ENCODE measurements around the gene C3orf70. TPM values are rescaled to one million over a fixed set of nuclear protein-coding genes. Genes with fewer than 3 reads are reported as not detected.

C3orf70 gene
- total RNA-seq, 1 experiment from 2014 or later: not detected

DNA sequence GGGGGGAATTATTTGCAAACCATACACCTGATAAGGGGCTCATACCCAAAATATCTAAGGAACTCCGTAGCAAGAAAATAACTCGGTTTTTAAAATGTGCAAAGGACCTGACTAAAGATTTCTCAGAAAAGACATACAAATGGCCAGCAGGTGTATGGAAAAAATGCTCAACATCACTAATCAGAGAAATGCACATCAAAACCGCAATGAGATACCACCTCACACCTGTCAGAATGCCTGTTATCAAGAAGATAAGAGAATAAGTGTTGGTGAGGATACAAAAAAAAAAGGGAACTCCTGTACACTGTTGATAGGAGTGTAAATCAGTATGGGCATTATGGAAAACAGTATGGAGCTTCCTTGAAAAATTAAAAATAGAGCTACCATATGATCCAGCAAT lies 89.4 kb downstream of the C3orf70 start:
- Histone ChIP-seq H3K9ac (ENCODE audit: low read length) (no peak overlapping the region), H3K79me2 (ENCODE audit: low read length) (no peaks in the 10 kb centered on the region), H4K20me1 (ENCODE audit: insufficient read depth, low read depth, low read length) (no peaks in the 10 kb centered on the region), H3K9me3 (ENCODE audit: low read length) (no peaks in the 10 kb centered on the region), H3K4me3 (ENCODE audit: low read length) (no peak overlapping the region), H3K36me3 (ENCODE audit: insufficient read depth, low read length) (no peaks in the 10 kb centered on the region), H3K27me3 (ENCODE audit: low read length) (no peaks in the 10 kb centered on the region), H3K4me2 (ENCODE audit: low read depth, low read length, poor library complexity, severe bottlenecking) (no peak overlapping the region), H2AFZ (ENCODE audit: low read length) (no peak overlapping the region), H3K27ac (ENCODE audit: low read length) (no peak overlapping the region), H3K9me2 (replicated peaks; ENCODE audit: insufficient read depth, low read length) (no peaks in the 10 kb centered on the region), H3K4me1 (ENCODE audit: low read length) (no peaks in the 10 kb centered on the region)
- no peak for DNase-seq

DNA sequence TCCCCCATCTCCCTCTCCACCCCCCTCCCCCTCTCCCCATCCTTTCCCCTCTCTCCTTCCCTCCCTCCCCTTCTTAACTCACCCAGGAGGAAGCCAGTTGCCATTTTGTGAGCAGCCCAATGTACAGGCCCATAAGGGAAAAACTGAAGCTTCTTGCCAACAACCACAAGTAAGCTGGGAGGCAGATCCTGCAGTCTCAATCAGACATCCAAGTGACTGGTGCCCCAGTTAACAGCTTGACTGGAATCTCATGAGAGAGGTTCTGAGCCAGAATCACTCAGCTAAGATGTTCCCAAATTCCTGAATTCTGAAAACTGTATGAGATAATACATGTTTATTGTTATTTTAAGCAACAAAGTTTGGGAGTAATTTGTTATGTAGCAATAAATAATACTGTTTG lies 90.7 kb downstream of the C3orf70 start:
- no peaks in the 10 kb centered on the region for H3K79me2 ChIP-seq (ENCODE audit: low read length)
- no peaks in the 10 kb centered on the region for H3K36me3 ChIP-seq (ENCODE audit: insufficient read depth, low read length)
- no peaks in the 10 kb centered on the region for H3K9me2 ChIP-seq (replicated peaks; ENCODE audit: insufficient read depth, low read length)
- H3K4me3 ChIP-seq (ENCODE audit: low read length): no peak overlapping the region
- no peaks in the 10 kb centered on the region for H3K4me1 ChIP-seq (ENCODE audit: low read length)
- no peaks in the 10 kb centered on the region for H3K27me3 ChIP-seq (ENCODE audit: low read length)
- no peaks in the 10 kb centered on the region for H4K20me1 ChIP-seq (ENCODE audit: insufficient read depth, low read depth, low read length)
- H3K4me2 ChIP-seq (ENCODE audit: low read depth, low read length, poor library complexity, severe bottlenecking): no peak overlapping the region
- H3K27ac ChIP-seq (ENCODE audit: low read length): no peak overlapping the region
- no peaks in the 10 kb centered on the region for H3K9me3 ChIP-seq (ENCODE audit: low read length)
- no peak for DNase-seq
- no peak overlapping the region for H2AFZ ChIP-seq (ENCODE audit: low read length)
- no peak overlapping the region for H3K9ac ChIP-seq (ENCODE audit: low read length)

DNA sequence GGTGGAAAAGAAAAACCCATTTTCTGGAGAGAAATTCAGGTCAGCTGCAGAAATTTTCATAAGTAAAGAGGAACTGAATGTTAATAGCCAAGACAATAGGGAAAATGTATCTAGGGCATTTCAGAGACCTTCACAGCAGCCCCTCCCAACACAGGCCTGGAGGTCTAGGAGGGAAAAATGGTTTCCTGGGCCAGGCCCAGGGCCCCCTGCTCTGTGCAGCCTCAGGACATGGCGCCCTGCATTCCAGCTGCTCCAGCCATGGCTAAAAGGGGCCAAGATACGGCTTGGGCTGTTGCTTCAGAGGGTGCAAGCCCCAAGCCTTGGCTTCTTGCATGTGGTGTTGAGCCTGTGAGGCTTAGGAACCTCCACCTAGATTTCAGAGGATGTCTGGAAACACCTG lies 92.2 kb downstream of the C3orf70 start:
- Histone ChIP-seq H3K36me3 (ENCODE audit: insufficient read depth, low read length) (peaks cover 5% of the 10 kb centered on the region; the same call in 1 of the 2 replicates), H3K27ac (ENCODE audit: low read length) (no peak overlapping the region), H3K27me3 (ENCODE audit: low read length) (no peaks in the 10 kb centered on the region), H3K9me2 (replicated peaks; ENCODE audit: insufficient read depth, low read length) (no peaks in the 10 kb centered on the region), H3K79me2 (ENCODE audit: low read length) (no peaks in the 10 kb centered on the region), H3K9ac (ENCODE audit: low read length) (no peak overlapping the region), H3K4me2 (ENCODE audit: low read depth, low read length, poor library complexity, severe bottlenecking) (no peak overlapping the region), H4K20me1 (ENCODE audit: insufficient read depth, low read depth, low read length) (no peaks in the 10 kb centered on the region), H3K4me1 (ENCODE audit: low read length) (no peaks in the 10 kb centered on the region), H2AFZ (ENCODE audit: low read length) (no peak overlapping the region), H3K4me3 (ENCODE audit: low read length) (no peak overlapping the region), H3K9me3 (ENCODE audit: low read length) (no peaks in the 10 kb centered on the region)
- no peak for DNase-seq

DNA sequence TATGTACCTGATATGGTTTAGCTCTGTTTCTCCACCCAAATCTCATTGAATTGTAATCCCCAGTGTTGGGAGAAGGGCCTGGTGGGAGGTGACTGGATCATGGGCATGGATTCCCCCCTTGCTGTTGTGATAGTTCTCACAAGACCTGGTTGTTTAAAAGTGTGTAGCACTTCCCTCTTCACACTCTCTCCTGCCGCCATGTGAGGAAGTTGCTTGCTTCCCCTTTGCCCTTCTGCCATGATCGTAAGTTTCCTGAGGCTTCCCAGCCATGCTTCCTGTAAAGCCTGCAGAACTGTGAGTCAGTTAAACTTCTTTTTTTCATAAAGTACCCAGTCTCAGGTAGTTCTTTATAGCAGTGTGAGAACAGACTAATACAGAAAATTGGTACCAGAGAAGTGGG lies 93.1 kb downstream of the C3orf70 start:
- Histone ChIP-seq H3K79me2 (ENCODE audit: low read length) (no peaks in the 10 kb centered on the region), H3K9me2 (replicated peaks; ENCODE audit: insufficient read depth, low read length) (no peaks in the 10 kb centered on the region), H3K9me3 (ENCODE audit: low read length) (no peaks in the 10 kb centered on the region), H3K9ac (ENCODE audit: low read length) (no peak overlapping the region), H3K4me1 (ENCODE audit: low read length) (no peaks in the 10 kb centered on the region), H3K27ac (ENCODE audit: low read length) (no peak overlapping the region), H3K4me3 (ENCODE audit: low read length) (no peak overlapping the region), H2AFZ (ENCODE audit: low read length) (no peak overlapping the region), H3K27me3 (ENCODE audit: low read length) (no peaks in the 10 kb centered on the region), H4K20me1 (ENCODE audit: insufficient read depth, low read depth, low read length) (no peaks in the 10 kb centered on the region), H3K4me2 (ENCODE audit: low read depth, low read length, poor library complexity, severe bottlenecking) (no peak overlapping the region), H3K36me3 (ENCODE audit: insufficient read depth, low read length) (peaks cover 13% of the 10 kb centered on the region)
- no peak for DNase-seq

DNA sequence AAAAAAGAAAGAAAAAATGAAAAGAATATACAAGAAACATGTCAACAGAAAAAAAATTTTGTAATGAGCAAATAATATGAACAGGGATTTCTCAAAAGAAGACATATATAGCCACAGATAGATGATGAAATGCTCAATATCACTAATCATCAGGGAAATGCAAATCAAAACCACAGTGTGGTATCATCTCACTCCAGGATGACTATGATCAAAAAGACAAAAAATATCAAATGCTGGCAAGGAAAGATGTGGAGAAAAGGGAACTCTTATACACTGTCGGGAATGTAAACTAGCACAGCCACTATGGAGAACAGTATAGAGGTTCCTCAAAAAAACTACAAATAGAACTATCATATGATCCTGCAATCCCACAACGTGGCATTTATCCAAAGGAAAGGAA lies 94.1 kb downstream of the C3orf70 start:
- Histone ChIP-seq H3K9ac (ENCODE audit: low read length) (no peak overlapping the region), H3K79me2 (ENCODE audit: low read length) (no peaks in the 10 kb centered on the region), H3K4me1 (ENCODE audit: low read length) (no peaks in the 10 kb centered on the region), H3K9me2 (replicated peaks; ENCODE audit: insufficient read depth, low read length) (no peaks in the 10 kb centered on the region), H3K4me3 (ENCODE audit: low read length) (no peak overlapping the region), H2AFZ (ENCODE audit: low read length) (no peak overlapping the region), H4K20me1 (ENCODE audit: insufficient read depth, low read depth, low read length) (no peaks in the 10 kb centered on the region), H3K36me3 (ENCODE audit: insufficient read depth, low read length) (peaks cover 18% of the 10 kb centered on the region), H3K4me2 (ENCODE audit: low read depth, low read length, poor library complexity, severe bottlenecking) (no peak overlapping the region), H3K9me3 (ENCODE audit: low read length) (no peaks in the 10 kb centered on the region), H3K27ac (ENCODE audit: low read length) (no peak overlapping the region), H3K27me3 (ENCODE audit: low read length) (no peaks in the 10 kb centered on the region)
- no peak for DNase-seq

DNA sequence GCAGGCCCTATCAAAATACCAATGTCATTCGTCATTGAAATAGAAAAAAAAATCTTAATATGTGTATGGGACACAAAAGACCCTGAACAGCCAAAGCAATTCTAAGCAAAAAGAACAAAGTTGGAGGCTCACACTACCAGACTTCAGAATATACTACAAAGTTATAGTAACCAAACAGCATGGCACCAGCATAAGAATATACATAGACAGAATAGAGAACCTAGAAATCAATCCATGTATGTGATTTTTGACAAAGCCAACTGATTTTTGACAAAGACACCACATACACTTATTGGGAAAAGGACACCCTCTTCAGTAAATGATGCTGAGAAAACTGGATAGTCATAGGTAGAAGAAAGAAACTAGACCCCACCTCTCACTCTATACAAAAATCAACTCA lies 95.0 kb downstream of the C3orf70 start:
- no peak overlapping the region for H3K27ac ChIP-seq (ENCODE audit: low read length)
- H3K4me2 ChIP-seq (ENCODE audit: low read depth, low read length, poor library complexity, severe bottlenecking): no peak overlapping the region
- no peaks in the 10 kb centered on the region for H3K9me2 ChIP-seq (replicated peaks; ENCODE audit: insufficient read depth, low read length)
- H3K4me3 ChIP-seq (ENCODE audit: low read length): no peak overlapping the region
- no peak overlapping the region for H3K9ac ChIP-seq (ENCODE audit: low read length)
- no peak overlapping the region for H2AFZ ChIP-seq (ENCODE audit: low read length)
- no peaks in the 10 kb centered on the region for H3K4me1 ChIP-seq (ENCODE audit: low read length)
- H4K20me1 ChIP-seq (ENCODE audit: insufficient read depth, low read depth, low read length): no peaks in the 10 kb centered on the region
- H3K36me3 ChIP-seq (ENCODE audit: insufficient read depth, low read length): peaks cover 25% of the 10 kb centered on the region
- no peaks in the 10 kb centered on the region for H3K79me2 ChIP-seq (ENCODE audit: low read length)
- H3K27me3 ChIP-seq (ENCODE audit: low read length): no peaks in the 10 kb centered on the region
- DNase-seq: no peak
- H3K9me3 ChIP-seq (ENCODE audit: low read length): no peaks in the 10 kb centered on the region

DNA sequence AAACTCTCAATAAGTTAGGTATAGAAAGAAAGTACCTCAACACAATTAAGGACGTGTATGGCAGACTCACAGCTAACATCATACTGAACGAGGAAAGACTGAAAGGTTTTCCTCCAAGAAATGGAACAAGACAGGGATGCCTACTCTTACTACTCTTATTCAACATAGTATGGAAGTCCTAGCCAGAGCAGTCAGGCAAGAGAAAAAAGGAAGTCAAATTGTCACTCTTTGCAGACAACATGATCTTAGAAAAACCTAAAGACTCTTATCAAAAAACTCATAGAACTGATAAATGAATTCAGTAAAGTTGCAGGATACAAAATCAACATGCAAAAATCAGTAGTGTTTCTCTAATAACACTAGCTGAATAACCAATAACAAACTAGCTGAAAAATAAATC lies 96.0 kb downstream of the C3orf70 start:
- no peaks in the 10 kb centered on the region for H3K79me2 ChIP-seq (ENCODE audit: low read length)
- no peak for DNase-seq

DNA sequence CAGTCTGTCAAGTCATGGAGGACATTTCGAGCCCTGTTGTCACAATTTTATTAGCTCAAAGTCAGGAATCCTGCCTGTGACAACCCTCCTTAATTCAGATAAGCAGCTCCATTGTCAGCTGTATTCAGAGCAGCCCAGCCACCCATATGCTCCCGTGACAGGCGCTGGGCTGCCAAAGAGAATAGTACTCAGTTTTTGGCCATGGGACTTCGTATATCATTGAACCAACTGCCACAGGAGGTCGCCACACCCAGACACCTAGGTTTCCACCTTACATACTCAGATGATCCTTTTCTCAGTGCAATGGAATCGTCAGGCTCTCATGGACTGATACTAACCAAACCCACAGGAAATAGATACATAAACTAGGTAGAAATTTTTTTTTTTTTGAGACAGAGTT lies 100.2 kb downstream of the C3orf70 start:
- no peaks in the 10 kb centered on the region for H4K20me1 ChIP-seq (ENCODE audit: insufficient read depth, low read depth, low read length)
- H3K4me3 ChIP-seq (ENCODE audit: low read length): no peak overlapping the region
- no peaks in the 10 kb centered on the region for H3K27me3 ChIP-seq (ENCODE audit: low read length)
- H3K79me2 ChIP-seq (ENCODE audit: low read length): no peaks in the 10 kb centered on the region
- H3K4me2 ChIP-seq (ENCODE audit: low read depth, low read length, poor library complexity, severe bottlenecking): no peak overlapping the region
- H3K9me3 ChIP-seq (ENCODE audit: low read length): no peaks in the 10 kb centered on the region
- no peak overlapping the region for H3K27ac ChIP-seq (ENCODE audit: low read length)
- DNase-seq: no peak
- peaks cover 32% of the 10 kb centered on the region for H3K36me3 ChIP-seq (ENCODE audit: insufficient read depth, low read length)
- H3K9ac ChIP-seq (ENCODE audit: low read length): no peak overlapping the region
- H3K9me2 ChIP-seq (replicated peaks; ENCODE audit: insufficient read depth, low read length): no peaks in the 10 kb centered on the region
- H2AFZ ChIP-seq (ENCODE audit: low read length): no peak overlapping the region
- no peaks in the 10 kb centered on the region for H3K4me1 ChIP-seq (ENCODE audit: low read length)

More for the DNA sequence above, 96.0 kb downstream of the C3orf70 start:
- Histone ChIP-seq H3K4me1 (ENCODE audit: low read length) (no peaks in the 10 kb centered on the region), H3K4me3 (ENCODE audit: low read length) (no peak overlapping the region), H3K9me3 (ENCODE audit: low read length) (no peaks in the 10 kb centered on the region), H4K20me1 (ENCODE audit: insufficient read depth, low read depth, low read length) (no peaks in the 10 kb centered on the region), H3K9me2 (replicated peaks; ENCODE audit: insufficient read depth, low read length) (no peaks in the 10 kb centered on the region), H3K4me2 (ENCODE audit: low read depth, low read length, poor library complexity, severe bottlenecking) (no peak overlapping the region), H3K27ac (ENCODE audit: low read length) (no peak overlapping the region), H2AFZ (ENCODE audit: low read length) (no peak overlapping the region), H3K27me3 (ENCODE audit: low read length) (no peaks in the 10 kb centered on the region), H3K36me3 (ENCODE audit: insufficient read depth, low read length) (peaks cover 32% of the 10 kb centered on the region), H3K9ac (ENCODE audit: low read length) (no peak overlapping the region)

DNA sequence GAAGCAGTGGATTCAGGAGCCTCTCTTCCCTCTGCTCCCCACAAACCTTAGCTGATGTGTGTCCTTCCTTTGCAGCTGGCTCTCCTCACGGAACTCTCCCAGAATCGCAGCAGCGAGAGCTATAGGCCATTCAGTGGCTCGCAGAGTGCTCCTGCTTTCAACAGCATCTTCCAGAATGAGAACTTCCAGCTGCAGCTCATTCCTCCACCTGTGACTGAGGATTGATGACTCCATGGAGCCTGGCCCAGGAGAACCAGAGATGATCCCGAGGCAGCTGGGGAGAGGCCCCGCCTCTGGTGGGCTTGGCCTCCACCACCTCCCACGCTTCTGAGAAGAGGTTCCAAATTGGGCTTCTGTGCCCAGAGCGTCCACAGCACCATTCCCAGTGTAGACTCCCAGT lies 101.1 kb downstream of the C3orf70 start:
- peaks cover 32% of the 10 kb centered on the region for H3K36me3 ChIP-seq (ENCODE audit: insufficient read depth, low read length)
- H3K4me3 ChIP-seq (ENCODE audit: low read length): no peak overlapping the region
- no peak overlapping the region for H3K27ac ChIP-seq (ENCODE audit: low read length)
- H3K4me2 ChIP-seq (ENCODE audit: low read depth, low read length, poor library complexity, severe bottlenecking): no peak overlapping the region
- H3K9ac ChIP-seq (ENCODE audit: low read length): no peak overlapping the region
- H3K4me1 ChIP-seq (ENCODE audit: low read length): no peaks in the 10 kb centered on the region
- H3K9me3 ChIP-seq (ENCODE audit: low read length): no peaks in the 10 kb centered on the region
- H2AFZ ChIP-seq (ENCODE audit: low read length): no peak overlapping the region
- DNase-seq: no peak
- H3K9me2 ChIP-seq (replicated peaks; ENCODE audit: insufficient read depth, low read length): no peaks in the 10 kb centered on the region
- H3K27me3 ChIP-seq (ENCODE audit: low read length): no peaks in the 10 kb centered on the region
- no peaks in the 10 kb centered on the region for H3K79me2 ChIP-seq (ENCODE audit: low read length)
- no peaks in the 10 kb centered on the region for H4K20me1 ChIP-seq (ENCODE audit: insufficient read depth, low read depth, low read length)

Measured in Karpas-422 (cell line).